GM06990 (cell line): Measurements from ENCODE around the gene ZNF525.
"Not testable (repeated sequence)": the region's sequence is repeated elsewhere in the genome, so short reads cannot be mapped to it uniquely, and the experiment has no call there.

Experiments used
- DNase-seq: peaks from one replicate; pipeline ENCODE4 v3.0.0-alpha.2; 2011; ENCODE audit not compliant: insufficient read length; ENCODE audit errors: extremely low read depth
- H3K27me3 ChIP-seq: replicated peaks from 2 replicates; pipeline ENCODE4 v1.6.0; 2011; ENCODE audit warnings: low read length; ENCODE audit not compliant: control insufficient read depth, insufficient read depth
- H3K36me3 ChIP-seq: 2 replicates; pipeline ENCODE4 v1.5.1; 2011; ENCODE audit warnings: low read length; ENCODE audit not compliant: control insufficient read depth, insufficient read depth
- H3K4me3 ChIP-seq: replicated peaks from 2 replicates; pipeline ENCODE4 v1.5.1; 2011; ENCODE audit warnings: low read depth, mild to moderate bottlenecking, control low read depth, low read length
- CTCF ChIP-seq: IDR thresholded peaks from 2 replicates; pipeline ENCODE4 v1.5.1; 2011; ENCODE audit warnings: low read length, control low read depth, mild to moderate bottlenecking, inconsistent platforms; ENCODE audit not compliant: insufficient read depth, poor library complexity, severe bottlenecking

Gene ZNF525

GRCh38 chr19:53394522-53394973 lies 29.0 kb downstream of the ZNF525 start:
- Histone ChIP-seq H3K36me3 (peaks cover 2% of the 10 kb centered on the region), H3K4me3 (peak overlapping the region; percentile 41), H3K27me3 (no peaks in the 10 kb centered on the region)
- TF ChIP-seq CTCF: no peak
- no peak for DNase-seq

DNA sequence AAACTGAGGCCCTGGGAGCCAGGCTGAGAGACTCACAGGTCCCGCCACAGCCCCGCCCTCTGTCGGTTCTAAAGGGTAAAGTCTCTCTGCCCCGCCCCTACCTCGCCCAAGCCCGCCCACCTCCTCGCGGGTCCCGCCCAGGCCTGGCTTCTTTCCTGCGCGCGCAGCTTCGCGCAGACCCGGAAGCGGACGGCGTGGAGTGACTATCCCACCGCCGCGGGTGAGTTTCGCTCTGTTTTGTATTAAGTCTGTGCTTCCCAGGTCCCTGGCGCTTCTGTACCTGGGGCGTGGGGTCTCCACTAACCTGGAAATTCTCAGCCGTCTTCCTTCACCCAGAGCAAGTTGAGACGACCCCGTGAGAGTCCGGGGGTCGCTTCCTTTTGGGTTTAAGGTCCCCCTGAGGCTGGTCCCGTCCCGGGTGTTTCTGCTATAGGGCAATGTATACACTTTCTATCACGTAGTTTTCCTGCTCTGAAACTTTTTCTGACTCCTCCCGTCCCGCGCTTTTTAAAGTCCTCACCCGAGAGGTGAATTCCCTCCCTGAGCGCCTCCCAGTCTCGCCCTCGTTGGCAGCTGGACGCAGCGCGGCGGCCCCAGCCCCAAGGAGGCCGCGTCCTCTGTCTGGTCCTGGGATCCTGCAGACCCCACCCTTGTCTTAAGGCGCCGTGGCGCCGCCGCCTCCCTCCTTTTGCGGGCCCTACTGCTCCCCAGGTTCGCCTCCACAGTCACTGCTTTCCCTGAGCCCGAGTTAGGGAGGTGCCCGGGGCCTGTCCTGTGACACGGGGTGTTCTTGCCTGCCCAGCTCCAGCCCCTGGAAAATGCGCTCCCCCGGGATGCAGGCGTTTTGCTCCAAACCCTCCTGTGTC lies 29.7 kb downstream of the ZNF525 start, which contains the start of gene ZNF765:
Gene ZNF765 (plus strand): TSS at position 176 of the 866 bp plus-strand sequence. CDS start 2,867 bp downstream, outside the sequence.
- peak; percentile 50 for TF ChIP-seq CTCF
- Histone ChIP-seq H3K36me3 (peaks cover 3% of the 10 kb centered on the region), H3K4me3 (peak within 1 kb of the TSS; percentile 73), H3K27me3 (no peaks in the 10 kb centered on the region)
- DNase-seq: peak; percentile 90

GRCh38 chr19:53395840-53396524 lies 30.5 kb downstream of the ZNF525 start:
- peak overlapping the region; percentile 73 for H3K4me3 ChIP-seq
- not testable (repeated sequence) for H3K27me3 ChIP-seq, H3K36me3 ChIP-seq, DNase-seq

GRCh38 chr19:53396525-53396868 lies 31.0 kb downstream of the ZNF525 start:
- H3K27me3 ChIP-seq: no peaks in the 10 kb centered on the region
- peaks cover 7% of the 10 kb centered on the region for H3K36me3 ChIP-seq
- H3K4me3 ChIP-seq: no peak overlapping the region
- DNase-seq: no peak
- no peak for TF ChIP-seq CTCF

DNA sequence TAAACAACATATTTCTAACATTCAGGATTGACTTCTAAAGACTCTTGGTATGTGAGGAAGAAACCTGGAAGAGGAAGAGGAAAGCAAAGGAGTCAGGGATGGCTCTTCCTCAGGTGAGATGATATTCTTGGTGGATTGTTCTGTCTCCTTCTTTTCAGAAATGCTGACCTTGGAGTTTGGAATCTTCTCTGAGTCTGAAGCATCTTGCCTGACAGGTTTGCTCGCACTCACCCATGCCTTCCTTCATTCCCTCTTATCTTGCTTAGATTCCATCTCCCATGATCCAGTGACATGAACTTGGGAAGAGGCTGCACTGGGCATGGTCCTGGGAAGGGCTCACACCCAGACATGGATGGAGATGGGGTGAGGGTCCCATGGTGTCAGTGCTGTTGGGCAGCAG lies 32.4 kb downstream of the ZNF525 start:
- H3K27me3 ChIP-seq, DNase-seq, H3K36me3 ChIP-seq, H3K4me3 ChIP-seq: not testable (repeated sequence)

GRCh38 chr19:53409505-53410204 lies 44.1 kb downstream of the ZNF525 start:
- no peak for DNase-seq
- H3K36me3 ChIP-seq: peaks cover 5% of the 10 kb centered on the region; the same call in 1 of the 2 replicates
- H3K27me3 ChIP-seq: no peaks in the 10 kb centered on the region
- no peak for TF ChIP-seq CTCF
- no peak overlapping the region for H3K4me3 ChIP-seq

DNA sequence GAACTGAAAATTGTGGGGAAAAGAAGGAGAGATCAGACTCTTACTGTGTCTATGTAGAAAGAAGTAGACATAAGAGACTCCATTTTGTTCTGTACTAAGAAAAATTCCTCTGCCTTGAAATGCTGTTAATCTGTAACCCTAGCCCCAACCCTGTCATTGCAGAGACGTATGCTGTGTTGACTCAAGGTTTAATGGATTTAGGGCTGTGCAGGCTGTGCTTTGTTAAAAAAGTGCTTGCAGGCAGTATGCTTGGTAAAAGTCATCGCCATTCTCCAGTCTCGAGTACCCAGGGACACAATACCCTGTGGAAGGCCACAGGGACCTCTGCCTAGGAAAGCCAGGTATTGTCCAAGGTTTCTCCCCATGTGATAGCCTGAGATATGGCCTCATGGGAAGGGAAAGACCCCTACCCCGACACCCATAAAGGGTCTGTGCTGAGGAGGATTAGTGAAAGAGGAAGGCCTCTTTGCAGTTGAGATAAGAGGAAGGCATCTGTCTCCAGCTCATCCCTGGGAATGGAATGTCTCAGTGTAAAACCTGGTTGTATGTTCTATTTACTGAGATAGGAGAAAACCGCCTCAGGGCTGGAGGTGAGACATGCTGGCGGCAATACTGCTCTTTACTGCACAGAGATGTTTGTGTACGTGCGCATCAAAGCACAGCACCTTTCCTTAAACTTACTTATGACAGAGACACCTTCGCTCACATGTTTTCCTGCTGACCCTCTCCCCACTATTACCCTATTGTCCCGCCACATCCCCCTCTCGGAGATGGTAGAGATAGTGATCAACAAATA lies 55.2 kb downstream of the ZNF525 start:
- not testable (repeated sequence) for H3K4me3 ChIP-seq, H3K27me3 ChIP-seq, DNase-seq

More for the DNA sequence above, 55.2 kb downstream of the ZNF525 start:
- not testable (repeated sequence) for H3K36me3 ChIP-seq
